Right atrium auricular region (tissue), 2 donors: Measurements from ENCODE around the gene SPTAN1. TPM values are rescaled to one million over a fixed set of nuclear protein-coding genes. Genes with fewer than 3 reads are reported as not detected.
"Not testable (repeated sequence)": the region's sequence is repeated elsewhere in the genome, so short reads cannot be mapped to it uniquely, and the experiment has no call there.

Experiments used
- DNase-seq: peaks from one replicate; pipeline ENCODE4 v3.0.0-alpha.2; 2019; ENCODE audit warnings: low spot score
- H3K27ac ChIP-seq, 2 donors: fragments of 200-600 bp; sonication (generic); 1 replicate in 1 of 2; 2 replicates in 1 of 2; pipeline ENCODE4 v1.5.1; 2016 to 2019
- H3K27me3 ChIP-seq, 2 donors: fragments of 200-600 bp; sonication (generic); one replicate each; pipeline versions ENCODE4 v1.5.1 to v1.6.0; 2017 to 2019
- H3K36me3 ChIP-seq: fragments of 200-600 bp; sonication (generic); one replicate; pipeline ENCODE4 v1.5.1; 2016
- H3K4me1 ChIP-seq, 2 donors: fragments of 200-600 bp; sonication (generic); one replicate each; pipeline versions ENCODE4 v1.5.1 to v1.6.0; 2017 to 2019
- H3K4me3 ChIP-seq, 2 donors: fragments of 200-600 bp; sonication (generic); 1 replicate in 1 of 2; 2 replicates in 1 of 2; pipeline ENCODE4 v1.5.1; 2017 to 2019; ENCODE audit warnings: mild to moderate bottlenecking in 1 of 2, moderate library complexity in 1 of 2
- H3K9me3 ChIP-seq, 2 donors: fragments of 200-600 bp; sonication (generic); one replicate each; pipeline ENCODE4 v1.5.1; 2019
- total RNA-seq, 2 donors: library from RNA; depleted of rRNA; stranded (reverse); fragments of >200 nt; gene quantifications; one replicate each; pipeline ENCODE4 v1.1.0, GENCODE V29; 2016
- TF ChIP-seq, protein P1 (sequence below), 2 donors: fragments of 200-600 bp; sonication (generic); IDR thresholded peaks; one replicate each; pipeline ENCODE4 v1.5.1; 2019; ENCODE audit warnings: antibody characterized with exemption in 2 of 2

Gene SPTAN1
- total RNA-seq, 2 donors from 2014 or later: 233 to 270 TPM

DNA sequence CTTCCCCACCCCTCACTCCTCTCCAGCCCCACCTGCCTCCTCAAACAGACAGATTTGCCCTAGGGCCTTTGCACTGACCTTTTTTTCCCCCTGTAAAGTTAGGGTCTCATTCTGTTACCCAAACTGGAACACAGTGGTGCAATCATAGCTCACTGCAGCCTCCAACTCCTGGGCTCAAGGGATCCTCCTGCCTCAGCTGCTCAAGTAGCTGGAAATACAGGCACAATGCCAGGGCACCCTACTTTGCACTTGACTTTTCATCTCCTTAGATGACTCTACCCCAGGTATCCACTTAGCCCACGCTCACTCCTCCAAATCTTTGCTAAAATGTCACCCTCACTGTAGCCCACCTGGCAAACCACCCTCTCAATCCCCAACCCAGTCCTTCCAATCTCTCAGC is 102.1 kb downstream of the SPTAN1 start:
- H3K4me3 ChIP-seq: no peak overlapping the region
- no peak overlapping the region for H3K27ac ChIP-seq
- H3K4me1 ChIP-seq: peaks cover 0 to 6% of the 10 kb centered on the region in 2 donors
- no peaks in the 10 kb centered on the region for H3K36me3 ChIP-seq
- no peak for DNase-seq
- TF ChIP-seq, protein P1, sequence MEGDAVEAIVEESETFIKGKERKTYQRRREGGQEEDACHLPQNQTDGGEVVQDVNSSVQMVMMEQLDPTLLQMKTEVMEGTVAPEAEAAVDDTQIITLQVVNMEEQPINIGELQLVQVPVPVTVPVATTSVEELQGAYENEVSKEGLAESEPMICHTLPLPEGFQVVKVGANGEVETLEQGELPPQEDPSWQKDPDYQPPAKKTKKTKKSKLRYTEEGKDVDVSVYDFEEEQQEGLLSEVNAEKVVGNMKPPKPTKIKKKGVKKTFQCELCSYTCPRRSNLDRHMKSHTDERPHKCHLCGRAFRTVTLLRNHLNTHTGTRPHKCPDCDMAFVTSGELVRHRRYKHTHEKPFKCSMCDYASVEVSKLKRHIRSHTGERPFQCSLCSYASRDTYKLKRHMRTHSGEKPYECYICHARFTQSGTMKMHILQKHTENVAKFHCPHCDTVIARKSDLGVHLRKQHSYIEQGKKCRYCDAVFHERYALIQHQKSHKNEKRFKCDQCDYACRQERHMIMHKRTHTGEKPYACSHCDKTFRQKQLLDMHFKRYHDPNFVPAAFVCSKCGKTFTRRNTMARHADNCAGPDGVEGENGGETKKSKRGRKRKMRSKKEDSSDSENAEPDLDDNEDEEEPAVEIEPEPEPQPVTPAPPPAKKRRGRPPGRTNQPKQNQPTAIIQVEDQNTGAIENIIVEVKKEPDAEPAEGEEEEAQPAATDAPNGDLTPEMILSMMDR (IDR thresholded peaks at IDR 0.05): no peak
- no peaks in the 10 kb centered on the region for H3K9me3 ChIP-seq
- no peaks in the 10 kb centered on the region for H3K27me3 ChIP-seq

DNA sequence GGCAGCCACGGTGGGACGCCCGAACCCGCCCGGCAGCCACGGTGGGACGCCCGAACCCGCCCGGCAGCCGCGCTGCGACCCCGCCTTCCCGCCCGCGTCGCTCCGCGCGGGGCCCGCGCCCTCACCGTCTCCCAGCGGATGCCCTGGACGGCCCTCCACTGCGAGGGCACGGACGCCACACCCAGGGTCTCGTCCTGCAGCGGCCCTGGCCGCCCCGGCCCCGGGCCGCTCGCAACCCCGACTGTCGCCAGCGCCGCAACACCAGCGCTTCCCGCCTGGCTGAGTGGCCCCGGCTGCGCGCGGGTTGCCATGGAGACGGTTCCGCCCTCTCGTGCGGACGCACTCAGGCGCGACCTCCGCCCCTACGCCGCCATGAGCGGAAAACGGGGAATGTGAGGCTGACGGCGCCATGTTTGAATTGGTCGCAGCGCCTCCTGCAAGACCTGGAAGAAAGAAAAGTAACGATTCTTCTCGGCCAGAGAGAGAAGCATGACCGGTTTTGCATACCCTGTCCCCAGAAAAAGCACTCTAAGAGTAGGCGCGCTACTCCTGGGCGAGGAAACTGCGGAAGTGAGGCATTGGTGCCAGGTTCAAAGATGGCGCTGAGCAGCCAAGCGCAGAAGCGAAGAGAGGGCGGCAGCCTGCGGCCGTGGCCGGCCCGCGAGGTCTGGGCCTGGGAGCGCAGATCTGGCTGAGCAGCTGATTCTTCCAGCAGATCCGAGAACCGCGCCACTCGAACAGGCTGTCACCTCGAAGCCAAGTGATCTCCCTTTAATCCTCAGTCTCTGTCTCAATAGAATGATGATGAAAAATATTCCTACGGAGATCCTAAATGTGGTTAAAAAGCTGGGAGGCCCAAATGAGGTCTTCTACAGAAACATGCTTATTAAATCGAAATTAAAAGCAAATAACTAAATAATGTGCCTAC is 104.3 kb downstream of the SPTAN1 start, which contains the start of gene DYNC2I2:
TSS of gene DYNC2I2 (minus strand) at position 432 of the 928 bp plus-strand sequence. CDS start at position 311, 121 bp downstream.
- no peaks in the 10 kb centered on the region for H3K36me3 ChIP-seq
- H3K27me3 ChIP-seq: no peaks in the 10 kb centered on the region
- peak within 1 kb of the TSS; percentile 66 to 75 for H3K4me3 ChIP-seq
- H3K9me3 ChIP-seq: no peaks in the 10 kb centered on the region
- H3K27ac ChIP-seq: peak within 1 kb of the TSS; percentile 94 to 97
- DNase-seq: peak; percentile 96
- H3K4me1 ChIP-seq: peaks cover 0 to 6% of the 10 kb centered on the region in 2 donors
- TF ChIP-seq, protein P1 (IDR thresholded peaks at IDR 0.05): no peak

GRCh38 chr9:128657344-128657704 is 104.9 kb downstream of the SPTAN1 start:
- TF ChIP-seq, protein P1 (IDR thresholded peaks at IDR 0.05): no peak
- Histone ChIP-seq H3K36me3 (no peaks in the 10 kb centered on the region), H3K4me1 (peaks cover 0 to 6% of the 10 kb centered on the region in 2 donors), H3K4me3 (peak overlapping the region in 1 of 2 donors; percentile 66), H3K27ac (peak overlapping the region; percentile 94 to 97), H3K9me3 (no peaks in the 10 kb centered on the region), H3K27me3 (no peaks in the 10 kb centered on the region)
- DNase-seq: no peak

DNA sequence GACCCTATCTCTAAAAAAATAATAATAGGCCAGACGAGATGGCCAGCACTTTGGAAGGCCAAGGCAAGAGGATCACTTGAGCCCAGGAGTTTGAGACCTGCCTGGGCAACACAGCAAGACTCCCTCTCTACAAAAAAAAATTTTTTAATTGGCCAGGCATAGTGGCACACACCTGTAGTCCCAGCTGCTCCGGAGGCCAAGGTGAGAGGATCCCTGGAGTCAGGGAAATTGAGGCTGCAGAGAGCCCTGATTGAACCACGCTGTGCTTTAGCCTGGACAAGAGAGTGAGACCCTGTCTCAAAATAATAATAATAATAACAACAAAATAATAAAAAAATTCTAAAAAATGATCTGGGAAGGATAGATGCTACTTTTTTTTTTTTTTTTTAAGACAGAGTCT is 105.4 kb downstream of the SPTAN1 start:
- DNase-seq: no peak
- Histone ChIP-seq H3K4me1 (peaks cover 0 to 6% of the 10 kb centered on the region in 2 donors), H3K4me3 (no peak overlapping the region), H3K27ac (no peak overlapping the region), H3K27me3 (no peaks in the 10 kb centered on the region), H3K9me3 (no peaks in the 10 kb centered on the region), H3K36me3 (no peaks in the 10 kb centered on the region)
- TF ChIP-seq, protein P1 (IDR thresholded peaks at IDR 0.05): no peak

DNA sequence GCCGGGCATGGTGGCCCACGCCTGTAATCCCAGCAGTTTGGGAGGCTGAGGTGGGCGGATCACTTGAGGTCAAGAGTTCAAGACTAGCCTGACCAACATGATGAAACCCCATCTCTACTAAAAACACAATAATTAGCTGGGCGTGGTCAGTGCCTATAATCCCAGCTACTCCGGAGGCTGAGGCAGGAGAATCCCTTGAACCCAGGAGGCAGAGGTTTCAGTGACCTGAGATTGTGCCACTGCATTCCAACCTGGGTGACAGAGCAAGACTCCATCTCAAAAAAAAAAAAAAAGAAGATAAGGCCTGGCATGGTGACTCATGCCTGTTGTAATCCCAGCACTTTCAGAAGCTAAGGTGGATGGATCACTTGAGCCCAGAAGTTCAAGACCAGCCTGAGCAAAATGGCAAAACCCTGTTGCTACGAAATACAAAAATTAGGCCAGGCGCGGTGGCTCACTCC is 114.1 kb downstream of the SPTAN1 start:
- not testable (repeated sequence) for H3K27ac ChIP-seq, H3K4me1 ChIP-seq, H3K4me3 ChIP-seq

GRCh38 chr9:128669786-128670185 is 117.4 kb downstream of the SPTAN1 start:
- no peaks in the 10 kb centered on the region for H3K36me3 ChIP-seq
- TF ChIP-seq, protein P1 (IDR thresholded peaks at IDR 0.05): no peak
- H3K27me3 ChIP-seq: no peaks in the 10 kb centered on the region
- DNase-seq: no peak
- no peak overlapping the region for H3K27ac ChIP-seq
- no peaks in the 10 kb centered on the region for H3K4me1 ChIP-seq
- no peaks in the 10 kb centered on the region for H3K9me3 ChIP-seq
- H3K4me3 ChIP-seq: no peak overlapping the region

More for the DNA sequence above, 114.1 kb downstream of the SPTAN1 start:
- not testable (repeated sequence) for H3K27me3 ChIP-seq, H3K9me3 ChIP-seq, DNase-seq, H3K36me3 ChIP-seq
